Uterus (tissue), 4 donors: ENCODE results near the gene HTD2. TPM values are rescaled to one million over a fixed set of nuclear protein-coding genes. Genes with fewer than 3 reads are reported as not detected.

Experiments
- DNase-seq, 2 donors: peaks; one replicate each; pipeline ENCODE4 v3.0.0-alpha.2; 2019 to 2020
- H3K27ac ChIP-seq, 2 donors: fragments of 200-600 bp; sonication (generic); 1 replicate in 1 of 2; 2 replicates in 1 of 2; pipeline ENCODE4 v1.5.1; 2016 to 2018
- H3K27me3 ChIP-seq, 2 donors: fragments of 200-600 bp; sonication (generic); one replicate each; pipeline ENCODE4 v1.5.1; 2018 to 2019; ENCODE audit warnings: control low read depth in 1 of 2
- H3K36me3 ChIP-seq, 2 donors: fragments of 200-600 bp; sonication (generic); one replicate each; pipeline ENCODE4 v1.5.1; 2019; ENCODE audit warnings: control low read depth in 1 of 2
- H3K4me1 ChIP-seq, 2 donors: fragments of 200-600 bp; sonication (generic); one replicate each; pipeline ENCODE4 v1.5.1; 2018 to 2019; ENCODE audit warnings: control low read depth in 1 of 2
- H3K4me3 ChIP-seq, 2 donors: fragments of 200-600 bp; sonication (generic); 1 replicate in 1 of 2; 2 replicates in 1 of 2; pipeline ENCODE4 v1.5.1; 2018 to 2019; ENCODE audit warnings: mild to moderate bottlenecking in 1 of 2
- H3K9me3 ChIP-seq, 2 donors: fragments of 200-600 bp; sonication (generic); one replicate each; pipeline ENCODE4 v1.5.1; 2019; ENCODE audit warnings: control low read depth in 1 of 2
- POLR2A ChIP-seq, 2 donors: fragments of 450-650 bp; IDR thresholded peaks; one replicate each; pipeline ENCODE4 v1.6.1; 2016; ENCODE audit warnings: antibody characterized with exemption in 2 of 2, mild to moderate bottlenecking in 1 of 2, moderate library complexity in 1 of 2
- intact Hi-C: fragments of 100-400 bp; cut with DNase I; formaldehyde crosslinking; loops from one replicate; pipeline ENCODE4 v1.15.1; 2023; ENCODE audit warnings: low total_unique reads
- total RNA-seq, 4 donors: library from RNA; depleted of rRNA in 3 of 4; stranded (reverse); fragments of >200 nt in 3 of 4; gene quantifications; one replicate each; pipeline versions ENCODE4 v1.1.0 to v1.2.4, GENCODE V29; 2014 to 2023
- TF ChIP-seq, protein P1 (sequence below), 4 experiments: fragments of 200-600 bp in 2 of 4; fragments of 450-650 bp in 2 of 4; sonication (generic) in 2 of 4; IDR thresholded peaks; one replicate each; pipeline ENCODE4 v1.5.1; 2016 to 2019; ENCODE audit warnings: antibody characterized with exemption in 4 of 4, mild to moderate bottlenecking in 2 of 4, moderate library complexity in 1 of 4
- donor health status: DM: yes; HTN: yes; CAD: no.

HTD2 gene
- total RNA-seq, 4 donors from 2014 or later: 1.2 to 39.6 (median 7.8) TPM

DNA sequence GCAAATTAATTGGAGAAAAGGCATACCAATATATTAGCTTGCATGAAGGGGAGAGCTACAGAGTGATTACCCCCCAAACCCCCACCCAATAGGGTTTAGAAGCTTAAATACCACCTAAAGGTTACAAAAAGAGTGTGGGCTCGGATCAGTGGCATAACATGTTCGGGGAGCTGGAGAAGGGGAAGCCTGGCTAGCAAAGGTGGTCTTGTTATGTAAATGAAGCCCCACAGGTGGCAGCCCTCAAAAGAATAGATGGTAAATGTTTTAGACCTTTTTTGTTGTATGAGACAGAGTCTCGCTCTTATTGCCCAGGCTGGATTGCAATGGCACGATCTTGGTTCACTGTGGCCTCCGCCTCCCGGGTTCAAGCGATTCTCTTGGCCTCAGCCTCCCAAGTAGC lies 15.5 kb downstream of the HTD2 start:
- no peaks in the 10 kb centered on the region for H3K27me3 ChIP-seq
- no peaks in the 10 kb centered on the region for H3K4me1 ChIP-seq
- H3K36me3 ChIP-seq: no peaks in the 10 kb centered on the region
- no peak for DNase-seq
- H3K4me3 ChIP-seq: no peak overlapping the region
- no peak overlapping the region for H3K27ac ChIP-seq
- intact Hi-C loops: loop anchor here (5.0 to 10.0 kb wide), 2 partner anchors 91 to 313 kb away; no protein-coding TSS in a partner anchor
- no peak for TF ChIP-seq POLR2A (IDR thresholded peaks at IDR 0.05)
- no peaks in the 10 kb centered on the region for H3K9me3 ChIP-seq

DNA sequence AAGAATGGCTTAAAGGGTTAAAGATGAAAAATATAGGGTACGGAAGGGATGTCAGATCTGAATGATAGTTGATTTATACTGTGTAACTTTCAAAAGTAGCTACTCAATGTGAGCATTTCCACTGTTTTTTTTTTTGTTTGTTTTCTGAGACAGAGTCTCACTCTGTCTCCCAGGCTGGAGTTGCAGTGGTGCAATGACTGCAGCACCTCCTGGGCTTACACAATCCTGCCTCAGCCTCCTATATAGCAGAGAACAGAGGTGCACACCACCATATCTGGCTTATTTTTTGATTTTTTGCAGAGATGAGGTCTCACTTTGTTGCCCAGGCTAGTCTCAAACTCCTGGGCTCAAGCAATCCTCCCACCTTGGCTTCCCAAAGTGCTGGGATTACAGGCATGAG lies 16.5 kb downstream of the HTD2 start:
- no peak overlapping the region for H3K4me3 ChIP-seq
- H3K4me1 ChIP-seq: no peaks in the 10 kb centered on the region
- H3K27ac ChIP-seq: no peak overlapping the region
- no peaks in the 10 kb centered on the region for H3K36me3 ChIP-seq
- no peak for DNase-seq
- TF ChIP-seq POLR2A (IDR thresholded peaks at IDR 0.05): no peak
- TF ChIP-seq, protein P1, sequence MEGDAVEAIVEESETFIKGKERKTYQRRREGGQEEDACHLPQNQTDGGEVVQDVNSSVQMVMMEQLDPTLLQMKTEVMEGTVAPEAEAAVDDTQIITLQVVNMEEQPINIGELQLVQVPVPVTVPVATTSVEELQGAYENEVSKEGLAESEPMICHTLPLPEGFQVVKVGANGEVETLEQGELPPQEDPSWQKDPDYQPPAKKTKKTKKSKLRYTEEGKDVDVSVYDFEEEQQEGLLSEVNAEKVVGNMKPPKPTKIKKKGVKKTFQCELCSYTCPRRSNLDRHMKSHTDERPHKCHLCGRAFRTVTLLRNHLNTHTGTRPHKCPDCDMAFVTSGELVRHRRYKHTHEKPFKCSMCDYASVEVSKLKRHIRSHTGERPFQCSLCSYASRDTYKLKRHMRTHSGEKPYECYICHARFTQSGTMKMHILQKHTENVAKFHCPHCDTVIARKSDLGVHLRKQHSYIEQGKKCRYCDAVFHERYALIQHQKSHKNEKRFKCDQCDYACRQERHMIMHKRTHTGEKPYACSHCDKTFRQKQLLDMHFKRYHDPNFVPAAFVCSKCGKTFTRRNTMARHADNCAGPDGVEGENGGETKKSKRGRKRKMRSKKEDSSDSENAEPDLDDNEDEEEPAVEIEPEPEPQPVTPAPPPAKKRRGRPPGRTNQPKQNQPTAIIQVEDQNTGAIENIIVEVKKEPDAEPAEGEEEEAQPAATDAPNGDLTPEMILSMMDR (IDR thresholded peaks at IDR 0.05): no peak
- H3K27me3 ChIP-seq: no peaks in the 10 kb centered on the region
- H3K9me3 ChIP-seq: no peaks in the 10 kb centered on the region
- intact Hi-C loops: loop anchor here (5.0 to 10.0 kb wide), 2 partner anchors 90 to 312 kb away; no protein-coding TSS in a partner anchor

DNA sequence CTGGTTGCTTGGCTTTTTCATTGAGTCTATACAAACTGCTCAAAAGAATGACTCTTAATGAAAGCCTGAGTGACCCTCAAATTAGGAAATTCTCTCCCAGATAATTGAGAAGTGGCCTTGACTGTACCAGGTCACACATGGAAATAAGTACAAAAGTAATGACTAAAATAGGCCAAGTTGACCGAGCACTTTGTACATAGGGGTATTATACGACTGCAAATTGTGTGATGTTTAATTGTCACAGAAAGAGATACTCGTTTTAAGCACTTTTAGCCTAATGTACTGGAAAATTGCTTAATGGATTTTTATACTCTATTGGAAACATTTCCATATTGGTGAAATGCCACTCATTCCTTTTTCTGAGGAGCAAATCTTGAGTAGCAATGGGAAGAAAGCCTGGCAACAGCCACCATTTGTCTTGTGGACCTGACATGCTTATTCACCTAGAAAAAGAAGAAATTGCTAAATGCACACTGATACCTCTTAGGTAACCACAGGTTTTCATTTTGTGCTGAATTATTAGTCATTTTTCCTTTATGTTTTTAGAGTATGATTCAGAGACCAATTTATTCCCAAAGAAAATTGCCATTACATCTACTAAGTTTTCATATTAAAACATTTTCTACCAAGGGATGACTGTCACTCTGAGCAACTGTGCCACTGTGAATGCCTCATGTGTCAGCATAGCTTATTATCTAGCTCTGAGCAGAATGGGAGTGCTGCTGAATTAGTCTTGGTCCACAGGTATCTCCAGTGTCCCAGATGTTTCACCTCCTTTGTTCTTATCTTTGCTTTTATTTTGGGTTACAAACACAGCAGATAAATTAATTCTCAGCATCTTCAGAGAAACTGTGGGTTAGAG lies 17.4 kb downstream of the HTD2 start:
- Histone ChIP-seq H3K9me3 (no peaks in the 10 kb centered on the region), H3K4me1 (no peaks in the 10 kb centered on the region), H3K27ac (no peak overlapping the region), H3K36me3 (no peaks in the 10 kb centered on the region), H3K4me3 (no peak overlapping the region), H3K27me3 (no peaks in the 10 kb centered on the region)
- TF ChIP-seq POLR2A (IDR thresholded peaks at IDR 0.05): no peak
- TF ChIP-seq, protein P1 (IDR thresholded peaks at IDR 0.05): no peak
- intact Hi-C loops: loop anchor here (5.0 to 10.0 kb wide), 2 partner anchors 89 to 311 kb away; no protein-coding TSS in a partner anchor
- DNase-seq: no peak

- Histone ChIP-seq H3K27me3 (no peaks in the 10 kb centered on the region), H3K4me3 (no peak overlapping the region), H3K27ac (peak overlapping the region in 1 of 2 donors; percentile 29), H3K9me3 (no peaks in the 10 kb centered on the region), H3K4me1 (no peaks in the 10 kb centered on the region), H3K36me3 (no peaks in the 10 kb centered on the region)
- intact Hi-C loops: loop anchor here (5.0 to 10.0 kb wide), 2 partner anchors 88 to 310 kb away; no protein-coding TSS in a partner anchor
- no peak for TF ChIP-seq POLR2A (IDR thresholded peaks at IDR 0.05)
- TF ChIP-seq, protein P1 (IDR thresholded peaks at IDR 0.05): no peak
- DNase-seq: no peak
Measured at GRCh38 chr3:58324391-58325390, 18.4 kb downstream of the HTD2 start.

- H3K9me3 ChIP-seq: no peaks in the 10 kb centered on the region
- no peaks in the 10 kb centered on the region for H3K27me3 ChIP-seq
- no peaks in the 10 kb centered on the region for H3K36me3 ChIP-seq
- no peak overlapping the region for H3K4me3 ChIP-seq
- TF ChIP-seq, protein P1 (IDR thresholded peaks at IDR 0.05): no peak
- TF ChIP-seq POLR2A (IDR thresholded peaks at IDR 0.05): no peak
- peak overlapping the region; percentile 27 to 29 for H3K27ac ChIP-seq
- no peak for DNase-seq
- intact Hi-C loops: loop anchor here (10.0 kb wide), 1 partner anchor 309 kb away; no protein-coding TSS in a partner anchor
- no peaks in the 10 kb centered on the region for H3K4me1 ChIP-seq
Measured at GRCh38 chr3:58325525-58325992, 19.2 kb downstream of the HTD2 start.
